Measurements from ENCODE around the gene GPR157.

The GPR157 gene

DNA sequence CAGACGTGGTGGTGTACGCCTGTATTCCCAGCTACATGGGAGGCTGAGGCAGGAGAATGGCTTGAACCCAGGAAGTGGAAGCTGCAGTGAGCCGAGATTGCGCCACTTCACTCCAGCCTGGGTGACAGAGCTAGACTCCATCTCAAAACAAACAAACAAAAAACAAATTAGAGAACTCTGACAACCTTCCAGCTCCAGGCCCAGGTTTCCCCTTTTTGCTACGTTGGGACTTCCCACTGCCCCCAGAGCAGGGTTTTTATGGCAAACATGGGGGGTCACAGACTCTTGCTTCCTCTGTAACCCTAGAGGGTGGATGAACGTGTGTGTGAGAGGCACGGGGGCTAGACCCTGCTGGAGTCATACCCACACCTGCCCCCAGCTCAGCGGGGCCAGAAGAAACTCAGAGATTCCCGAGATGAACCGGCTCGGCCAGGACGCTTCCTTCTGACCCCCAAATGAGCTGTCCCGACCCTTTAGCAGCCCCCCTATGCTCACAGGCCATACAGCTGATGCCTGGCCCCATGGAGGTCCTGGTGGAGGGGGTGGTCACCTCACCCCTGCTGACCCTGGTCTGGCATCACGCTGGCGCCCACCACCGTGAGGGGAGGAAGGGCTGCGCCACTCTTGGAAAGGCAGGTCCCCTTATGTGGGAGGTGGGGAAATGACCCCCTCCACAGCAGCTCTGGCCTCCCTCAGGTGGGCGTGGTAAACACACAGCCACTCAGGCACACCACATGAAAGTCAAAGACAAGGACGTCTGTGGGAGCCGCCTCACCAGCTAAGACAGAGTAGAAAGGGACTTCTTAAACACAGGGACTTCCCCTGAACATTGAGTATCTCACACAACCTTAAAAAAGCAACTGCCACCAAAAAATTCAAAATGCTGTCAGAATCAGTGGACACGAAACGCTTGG is 7.1 kb downstream of the GPR157 start:
- TF ChIP-seq YY1 (IDR thresholded peaks at IDR 0.05; ENCODE audit: low read depth): no peak
- TF ChIP-seq EP300 (IDR thresholded peaks at IDR 0.05; ENCODE audit: borderline replicate concordance): no peak
- no peak for TF ChIP-seq TCF12 (IDR thresholded peaks at IDR 0.05; ENCODE audit: low read depth)
- TF ChIP-seq NFIC (IDR thresholded peaks at IDR 0.05): no peak

DNA sequence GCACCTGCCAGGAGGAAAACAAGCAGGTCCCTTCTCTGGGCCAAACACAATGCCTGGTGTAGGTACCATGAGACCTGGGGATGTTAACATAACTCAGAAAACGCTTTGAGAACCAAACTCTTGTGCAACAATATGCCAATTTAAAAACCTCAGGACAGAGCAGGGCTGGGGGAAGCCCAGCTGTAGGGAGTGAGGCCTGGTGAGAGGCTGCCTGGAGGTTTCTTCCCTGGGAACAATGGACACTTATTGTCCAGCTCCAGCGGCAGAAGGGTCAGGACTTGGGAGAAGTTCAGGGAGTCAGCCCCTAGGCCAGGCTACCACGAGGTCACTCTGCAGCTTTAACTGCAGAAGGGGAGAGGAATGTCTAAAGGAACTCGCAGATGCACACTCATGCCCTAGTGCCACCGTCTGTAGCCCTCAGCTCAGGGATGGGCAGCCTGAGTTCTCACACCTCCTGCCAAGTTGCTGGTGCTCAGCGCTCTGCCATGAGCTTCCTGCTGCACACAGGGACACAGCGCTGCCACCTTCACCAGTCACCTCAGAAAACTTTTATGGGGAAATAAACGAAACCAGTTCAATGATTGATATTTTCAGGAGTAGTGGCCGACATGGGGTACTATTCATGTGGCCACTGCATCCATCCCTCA is 8.5 kb downstream of the GPR157 start:
- TF ChIP-seq RAD21 (IDR thresholded peaks at IDR 0.05; ENCODE audit: low read depth): no peak
- TF ChIP-seq, protein P1, sequence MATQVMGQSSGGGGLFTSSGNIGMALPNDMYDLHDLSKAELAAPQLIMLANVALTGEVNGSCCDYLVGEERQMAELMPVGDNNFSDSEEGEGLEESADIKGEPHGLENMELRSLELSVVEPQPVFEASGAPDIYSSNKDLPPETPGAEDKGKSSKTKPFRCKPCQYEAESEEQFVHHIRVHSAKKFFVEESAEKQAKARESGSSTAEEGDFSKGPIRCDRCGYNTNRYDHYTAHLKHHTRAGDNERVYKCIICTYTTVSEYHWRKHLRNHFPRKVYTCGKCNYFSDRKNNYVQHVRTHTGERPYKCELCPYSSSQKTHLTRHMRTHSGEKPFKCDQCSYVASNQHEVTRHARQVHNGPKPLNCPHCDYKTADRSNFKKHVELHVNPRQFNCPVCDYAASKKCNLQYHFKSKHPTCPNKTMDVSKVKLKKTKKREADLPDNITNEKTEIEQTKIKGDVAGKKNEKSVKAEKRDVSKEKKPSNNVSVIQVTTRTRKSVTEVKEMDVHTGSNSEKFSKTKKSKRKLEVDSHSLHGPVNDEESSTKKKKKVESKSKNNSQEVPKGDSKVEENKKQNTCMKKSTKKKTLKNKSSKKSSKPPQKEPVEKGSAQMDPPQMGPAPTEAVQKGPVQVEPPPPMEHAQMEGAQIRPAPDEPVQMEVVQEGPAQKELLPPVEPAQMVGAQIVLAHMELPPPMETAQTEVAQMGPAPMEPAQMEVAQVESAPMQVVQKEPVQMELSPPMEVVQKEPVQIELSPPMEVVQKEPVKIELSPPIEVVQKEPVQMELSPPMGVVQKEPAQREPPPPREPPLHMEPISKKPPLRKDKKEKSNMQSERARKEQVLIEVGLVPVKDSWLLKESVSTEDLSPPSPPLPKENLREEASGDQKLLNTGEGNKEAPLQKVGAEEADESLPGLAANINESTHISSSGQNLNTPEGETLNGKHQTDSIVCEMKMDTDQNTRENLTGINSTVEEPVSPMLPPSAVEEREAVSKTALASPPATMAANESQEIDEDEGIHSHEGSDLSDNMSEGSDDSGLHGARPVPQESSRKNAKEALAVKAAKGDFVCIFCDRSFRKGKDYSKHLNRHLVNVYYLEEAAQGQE (IDR thresholded peaks at IDR 0.05; ENCODE audit: low read depth): no peak
- no peak for TF ChIP-seq ZBTB7A (IDR thresholded peaks at IDR 0.05; ENCODE audit: low read depth)
- TF ChIP-seq TEAD4 (IDR thresholded peaks at IDR 0.05): no peak
- TF ChIP-seq FOXM1 (IDR thresholded peaks at IDR 0.05; ENCODE audit: borderline replicate concordance, low read depth): no peak
- no peak for TF ChIP-seq NFIC (IDR thresholded peaks at IDR 0.05)
- TF ChIP-seq, protein P2, sequence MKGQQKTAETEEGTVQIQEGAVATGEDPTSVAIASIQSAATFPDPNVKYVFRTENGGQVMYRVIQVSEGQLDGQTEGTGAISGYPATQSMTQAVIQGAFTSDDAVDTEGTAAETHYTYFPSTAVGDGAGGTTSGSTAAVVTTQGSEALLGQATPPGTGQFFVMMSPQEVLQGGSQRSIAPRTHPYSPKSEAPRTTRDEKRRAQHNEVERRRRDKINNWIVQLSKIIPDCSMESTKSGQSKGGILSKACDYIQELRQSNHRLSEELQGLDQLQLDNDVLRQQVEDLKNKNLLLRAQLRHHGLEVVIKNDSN (IDR thresholded peaks at IDR 0.05): no peak
- TF ChIP-seq EGR1 (IDR thresholded peaks at IDR 0.05): no peak

DNA sequence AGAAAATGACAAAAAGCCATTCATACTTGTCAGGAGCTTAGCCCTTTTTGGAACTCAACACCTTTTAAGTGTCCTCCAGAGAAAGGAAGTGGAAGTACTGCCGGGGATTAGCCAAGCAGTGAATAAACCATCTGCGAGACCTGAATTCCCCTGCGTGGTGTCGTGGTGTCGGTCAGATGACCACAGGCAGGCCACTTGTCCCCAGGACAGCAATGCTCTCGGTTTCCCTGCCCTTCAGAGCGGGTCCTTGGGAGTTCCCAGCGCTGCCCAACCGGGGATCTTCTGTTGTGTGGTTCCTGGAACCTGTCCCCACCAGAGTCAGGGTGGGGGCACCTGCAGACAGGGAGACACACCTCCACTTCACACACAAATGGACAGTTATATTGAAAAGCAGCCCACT is 9.2 kb downstream of the GPR157 start:
- no peak for TF ChIP-seq EP300 (IDR thresholded peaks at IDR 0.05; ENCODE audit: borderline replicate concordance)
- no peak for TF ChIP-seq YY1 (IDR thresholded peaks at IDR 0.05; ENCODE audit: low read depth)
- TF ChIP-seq EGR1 (IDR thresholded peaks at IDR 0.05): no peak
- TF ChIP-seq NFIC (IDR thresholded peaks at IDR 0.05): no peak
- TF ChIP-seq RAD21 (IDR thresholded peaks at IDR 0.05; ENCODE audit: low read depth): no peak
- TF ChIP-seq CEBPB (IDR thresholded peaks at IDR 0.05): no peak

DNA sequence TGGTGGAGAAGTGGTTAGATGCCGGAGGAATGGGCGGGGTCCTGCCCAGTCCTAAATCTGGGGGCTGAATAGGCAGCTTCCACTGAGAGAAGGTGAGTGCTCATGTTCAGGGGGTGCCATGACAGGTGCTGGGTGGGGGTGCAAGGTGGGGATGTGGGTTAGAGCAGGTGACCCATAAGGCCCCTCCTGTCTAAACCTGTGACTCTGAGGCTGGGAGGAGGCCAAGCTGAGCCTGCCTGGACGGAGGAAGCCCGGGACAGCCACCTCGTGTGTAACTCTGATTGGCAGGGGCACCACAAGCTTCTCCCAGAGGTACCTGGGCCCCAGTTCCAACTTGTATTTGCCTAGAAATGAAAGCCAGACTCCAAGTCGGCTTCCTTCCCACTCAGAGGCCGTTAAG is 10.7 kb downstream of the GPR157 start:
- no peak for TF ChIP-seq FOXM1 (IDR thresholded peaks at IDR 0.05; ENCODE audit: borderline replicate concordance, low read depth)
- no peak for TF ChIP-seq ZBTB7A (IDR thresholded peaks at IDR 0.05; ENCODE audit: low read depth)
- no peak for TF ChIP-seq TEAD4 (IDR thresholded peaks at IDR 0.05)
- no peak for TF ChIP-seq EP300 (IDR thresholded peaks at IDR 0.05; ENCODE audit: borderline replicate concordance)
- TF ChIP-seq, protein P1 (IDR thresholded peaks at IDR 0.05; ENCODE audit: low read depth): no peak
- no peak for TF ChIP-seq YY1 (IDR thresholded peaks at IDR 0.05; ENCODE audit: low read depth)
- no peak for TF ChIP-seq NFIC (IDR thresholded peaks at IDR 0.05)
- TF ChIP-seq, protein P2 (IDR thresholded peaks at IDR 0.05): no peak

DNA sequence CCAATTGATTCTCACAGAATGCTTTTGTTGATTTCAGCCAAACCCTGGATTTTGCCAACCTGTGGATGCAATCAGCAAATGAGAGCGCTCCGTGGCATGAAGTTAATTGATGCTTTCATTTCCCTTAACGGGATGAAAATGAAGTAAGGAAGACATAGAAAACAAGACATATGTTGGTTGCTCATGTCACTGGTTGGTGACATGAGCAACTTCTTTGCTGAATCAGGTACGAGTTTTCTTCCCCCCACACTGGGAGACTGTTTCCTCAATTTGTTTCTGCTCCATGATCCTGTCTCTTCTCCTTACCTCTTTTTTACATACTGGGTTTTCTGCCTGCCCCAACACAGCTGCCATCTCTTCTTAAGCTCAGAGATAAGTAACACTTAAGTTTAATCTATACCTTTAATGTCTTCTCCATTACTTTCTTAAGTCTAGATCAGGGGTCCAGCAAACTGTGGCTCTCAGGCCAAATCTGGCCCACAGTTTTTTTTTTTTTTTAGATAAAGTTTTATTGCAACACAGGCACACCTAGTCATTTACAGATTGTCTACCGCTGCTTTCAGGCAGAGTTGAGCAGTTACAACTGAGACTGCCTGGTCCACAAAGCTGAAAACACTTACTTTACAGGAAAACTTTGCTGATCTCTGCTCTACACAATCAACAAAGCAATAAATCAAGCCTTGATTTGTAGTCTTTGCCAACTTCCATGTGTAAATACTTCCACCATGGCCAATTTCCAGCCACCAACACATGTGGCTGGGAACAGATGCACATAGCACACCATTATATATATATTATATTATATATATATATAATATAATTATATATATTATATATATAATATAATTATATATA is 13.3 kb downstream of the GPR157 start:
- TF ChIP-seq, protein P3, sequence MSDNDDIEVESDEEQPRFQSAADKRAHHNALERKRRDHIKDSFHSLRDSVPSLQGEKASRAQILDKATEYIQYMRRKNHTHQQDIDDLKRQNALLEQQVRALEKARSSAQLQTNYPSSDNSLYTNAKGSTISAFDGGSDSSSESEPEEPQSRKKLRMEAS (IDR thresholded peaks at IDR 0.05): 0 out of 2 replicates have a peak, but pooled peaks have one; percentile 25
- no peak for TF ChIP-seq TEAD4 (IDR thresholded peaks at IDR 0.05)

Measured in Ishikawa (cell line).